ENCODE results near the gene BPIFA3. TPM values are rescaled to one million over a fixed set of nuclear protein-coding genes. Genes with fewer than 3 reads are reported as not detected.

Gene BPIFA3
- total RNA-seq, 1 experiment from 2014 or later, result not detected

DNA sequence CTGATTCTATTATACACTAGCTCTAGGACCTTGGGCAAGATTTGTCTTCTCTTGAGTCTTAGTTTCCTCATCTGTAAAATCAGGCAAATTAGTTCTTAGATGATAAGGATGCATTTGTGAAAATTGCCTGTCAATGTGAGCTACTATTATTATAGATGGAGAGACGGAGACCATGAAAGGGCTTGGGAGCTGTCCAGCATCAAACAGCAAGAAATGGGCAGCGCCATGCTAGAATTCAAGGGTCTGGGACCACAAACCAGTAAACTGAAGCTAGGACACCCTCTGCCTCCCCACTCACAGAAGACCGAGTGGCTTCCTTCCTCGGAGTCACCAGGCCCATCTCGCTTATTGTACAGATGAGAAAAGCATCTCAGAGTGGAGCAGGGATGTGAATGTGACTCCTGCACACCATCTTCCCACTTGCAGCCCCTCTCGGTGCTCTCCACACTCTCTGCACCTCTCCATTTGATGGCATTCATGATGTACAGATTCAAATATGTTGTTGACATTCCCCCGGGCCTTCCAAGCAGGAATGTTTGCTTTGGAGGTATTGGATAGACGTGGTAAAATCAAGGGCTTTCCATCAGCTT, 24.1 kb upstream of the BPIFA3 start (continued):
- TF ChIP-seq, protein P1, sequence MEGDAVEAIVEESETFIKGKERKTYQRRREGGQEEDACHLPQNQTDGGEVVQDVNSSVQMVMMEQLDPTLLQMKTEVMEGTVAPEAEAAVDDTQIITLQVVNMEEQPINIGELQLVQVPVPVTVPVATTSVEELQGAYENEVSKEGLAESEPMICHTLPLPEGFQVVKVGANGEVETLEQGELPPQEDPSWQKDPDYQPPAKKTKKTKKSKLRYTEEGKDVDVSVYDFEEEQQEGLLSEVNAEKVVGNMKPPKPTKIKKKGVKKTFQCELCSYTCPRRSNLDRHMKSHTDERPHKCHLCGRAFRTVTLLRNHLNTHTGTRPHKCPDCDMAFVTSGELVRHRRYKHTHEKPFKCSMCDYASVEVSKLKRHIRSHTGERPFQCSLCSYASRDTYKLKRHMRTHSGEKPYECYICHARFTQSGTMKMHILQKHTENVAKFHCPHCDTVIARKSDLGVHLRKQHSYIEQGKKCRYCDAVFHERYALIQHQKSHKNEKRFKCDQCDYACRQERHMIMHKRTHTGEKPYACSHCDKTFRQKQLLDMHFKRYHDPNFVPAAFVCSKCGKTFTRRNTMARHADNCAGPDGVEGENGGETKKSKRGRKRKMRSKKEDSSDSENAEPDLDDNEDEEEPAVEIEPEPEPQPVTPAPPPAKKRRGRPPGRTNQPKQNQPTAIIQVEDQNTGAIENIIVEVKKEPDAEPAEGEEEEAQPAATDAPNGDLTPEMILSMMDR (IDR thresholded peaks at IDR 0.05 in 2 of 3, conservative IDR thresholded peaks at IDR 0.05 in 1 of 3; ENCODE audit: borderline replicate concordance in 1 of 3, insufficient read depth in 1 of 3, low read depth in 2 of 3, low read length in 2 of 3), result no peak
- TF ChIP-seq, protein P2, sequence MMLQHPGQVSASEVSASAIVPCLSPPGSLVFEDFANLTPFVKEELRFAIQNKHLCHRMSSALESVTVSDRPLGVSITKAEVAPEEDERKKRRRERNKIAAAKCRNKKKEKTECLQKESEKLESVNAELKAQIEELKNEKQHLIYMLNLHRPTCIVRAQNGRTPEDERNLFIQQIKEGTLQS (IDR thresholded peaks at IDR 0.05), result no peak
- TF ChIP-seq CEBPB (IDR thresholded peaks at IDR 0.05; ENCODE audit: low read depth), result no peak

DNA sequence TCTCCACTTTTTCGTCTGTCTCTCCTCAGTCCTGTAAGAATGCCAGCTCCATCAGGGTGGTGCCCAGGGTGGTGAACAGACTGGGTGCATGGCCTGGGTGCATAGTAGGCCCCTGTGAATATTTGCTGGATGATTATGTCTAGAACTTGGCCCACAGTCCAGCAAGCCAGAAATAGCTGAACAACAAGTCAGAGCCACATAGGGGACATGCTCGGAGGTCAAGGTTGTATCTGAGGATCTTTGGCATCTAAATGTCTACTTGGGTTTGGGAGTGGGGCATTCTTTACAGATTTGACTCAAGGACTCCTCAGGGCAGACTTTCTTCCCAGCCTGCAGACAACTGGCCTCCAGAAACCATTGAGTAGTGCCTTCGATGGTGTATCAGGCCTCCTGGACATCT, 18.1 kb upstream of the BPIFA3 start:
- Histone ChIP-seq H3K4me2 (ENCODE audit: low read length) (no peak overlapping the region), H3K79me2 (ENCODE audit: insufficient read depth, low read length) (no peaks in the 10 kb centered on the region), H3K4me3 (replicated peaks in 1 of 2; ENCODE audit: low read depth in 1 of 2, low read length in 2 of 2) (no peak overlapping the region), H4K20me1 (ENCODE audit: insufficient read depth) (no peaks in the 10 kb centered on the region), H2AFZ (ENCODE audit: low read depth, low read length, poor library complexity, severe bottlenecking) (no peak overlapping the region), H3K9me3 (ENCODE audit: control insufficient read depth in 1 of 2, insufficient read depth in 1 of 2, low read depth in 1 of 2, low read length in 2 of 2) (no peaks in the 10 kb centered on the region), H3K9ac (ENCODE audit: low read length) (no peak overlapping the region), H3K36me3 (ENCODE audit: control insufficient read depth in 1 of 2, insufficient read depth in 2 of 2, low read length in 2 of 2) (no peaks in the 10 kb centered on the region), H3K9me2 (ENCODE audit: insufficient read depth) (no peaks in the 10 kb centered on the region), H3K27me3 (ENCODE audit: insufficient read depth, low read length) (peaks cover 89% of the 10 kb centered on the region), H3K27ac (ENCODE audit: low read depth, low read length) (no peak overlapping the region), H3K4me1 (ENCODE audit: control insufficient read depth in 1 of 2, insufficient read depth in 2 of 2, low read length in 2 of 2) (no peaks in the 10 kb centered on the region)
- ATAC-seq, result no peak
- ChIA-PET RAD21 (ENCODE audit: low non-redundant PET in 1 of 2, low total read pairs in 2 of 2, uncharacterized antibody in 2 of 2, unreplicated experiment in 2 of 2) (no interaction called here), CTCF (no interaction called here), POLR2A (no interaction called here)
- DNase-seq (ENCODE audit: low read depth, low spot score), result no peak
- no TSS peak for BruUV-seq (replicated peaks)
- intact Hi-C loops (cut with micrococcal nuclease), result no loop called here
- TF ChIP-seq RAD21 (IDR thresholded peaks at IDR 0.05; ENCODE audit: low read depth) (no peak), POLR2A (IDR thresholded peaks at IDR 0.05; ENCODE audit: borderline replicate concordance, extremely low read depth, insufficient read depth, insufficient read length) (no peak), SIN3A (IDR thresholded peaks at IDR 0.05; ENCODE audit: low read depth) (no peak), ZFX (IDR thresholded peaks at IDR 0.05) (no peak), YY1 (IDR thresholded peaks at IDR 0.05; ENCODE audit: extremely low read depth, insufficient replicate concordance, low read depth, low read length) (no peak), ZNF274 (IDR thresholded peaks at IDR 0.05; ENCODE audit: low read depth, low read length) (no peak), ELF1 (IDR thresholded peaks at IDR 0.05; ENCODE audit: borderline replicate concordance, low read depth) (no peak), SRF (IDR thresholded peaks at IDR 0.05; ENCODE audit: low read depth) (no peak)
- TF ChIP-seq, protein P3, sequence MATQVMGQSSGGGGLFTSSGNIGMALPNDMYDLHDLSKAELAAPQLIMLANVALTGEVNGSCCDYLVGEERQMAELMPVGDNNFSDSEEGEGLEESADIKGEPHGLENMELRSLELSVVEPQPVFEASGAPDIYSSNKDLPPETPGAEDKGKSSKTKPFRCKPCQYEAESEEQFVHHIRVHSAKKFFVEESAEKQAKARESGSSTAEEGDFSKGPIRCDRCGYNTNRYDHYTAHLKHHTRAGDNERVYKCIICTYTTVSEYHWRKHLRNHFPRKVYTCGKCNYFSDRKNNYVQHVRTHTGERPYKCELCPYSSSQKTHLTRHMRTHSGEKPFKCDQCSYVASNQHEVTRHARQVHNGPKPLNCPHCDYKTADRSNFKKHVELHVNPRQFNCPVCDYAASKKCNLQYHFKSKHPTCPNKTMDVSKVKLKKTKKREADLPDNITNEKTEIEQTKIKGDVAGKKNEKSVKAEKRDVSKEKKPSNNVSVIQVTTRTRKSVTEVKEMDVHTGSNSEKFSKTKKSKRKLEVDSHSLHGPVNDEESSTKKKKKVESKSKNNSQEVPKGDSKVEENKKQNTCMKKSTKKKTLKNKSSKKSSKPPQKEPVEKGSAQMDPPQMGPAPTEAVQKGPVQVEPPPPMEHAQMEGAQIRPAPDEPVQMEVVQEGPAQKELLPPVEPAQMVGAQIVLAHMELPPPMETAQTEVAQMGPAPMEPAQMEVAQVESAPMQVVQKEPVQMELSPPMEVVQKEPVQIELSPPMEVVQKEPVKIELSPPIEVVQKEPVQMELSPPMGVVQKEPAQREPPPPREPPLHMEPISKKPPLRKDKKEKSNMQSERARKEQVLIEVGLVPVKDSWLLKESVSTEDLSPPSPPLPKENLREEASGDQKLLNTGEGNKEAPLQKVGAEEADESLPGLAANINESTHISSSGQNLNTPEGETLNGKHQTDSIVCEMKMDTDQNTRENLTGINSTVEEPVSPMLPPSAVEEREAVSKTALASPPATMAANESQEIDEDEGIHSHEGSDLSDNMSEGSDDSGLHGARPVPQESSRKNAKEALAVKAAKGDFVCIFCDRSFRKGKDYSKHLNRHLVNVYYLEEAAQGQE (IDR thresholded peaks at IDR 0.05; ENCODE audit: low read depth), result no peak
- TF ChIP-seq, protein P1 (IDR thresholded peaks at IDR 0.05 in 2 of 3, conservative IDR thresholded peaks at IDR 0.05 in 1 of 3; ENCODE audit: borderline replicate concordance in 1 of 3, insufficient read depth in 1 of 3, low read depth in 2 of 3, low read length in 2 of 3), result no peak
- TF ChIP-seq, protein P2 (IDR thresholded peaks at IDR 0.05), result no peak
- TF ChIP-seq, protein P4, sequence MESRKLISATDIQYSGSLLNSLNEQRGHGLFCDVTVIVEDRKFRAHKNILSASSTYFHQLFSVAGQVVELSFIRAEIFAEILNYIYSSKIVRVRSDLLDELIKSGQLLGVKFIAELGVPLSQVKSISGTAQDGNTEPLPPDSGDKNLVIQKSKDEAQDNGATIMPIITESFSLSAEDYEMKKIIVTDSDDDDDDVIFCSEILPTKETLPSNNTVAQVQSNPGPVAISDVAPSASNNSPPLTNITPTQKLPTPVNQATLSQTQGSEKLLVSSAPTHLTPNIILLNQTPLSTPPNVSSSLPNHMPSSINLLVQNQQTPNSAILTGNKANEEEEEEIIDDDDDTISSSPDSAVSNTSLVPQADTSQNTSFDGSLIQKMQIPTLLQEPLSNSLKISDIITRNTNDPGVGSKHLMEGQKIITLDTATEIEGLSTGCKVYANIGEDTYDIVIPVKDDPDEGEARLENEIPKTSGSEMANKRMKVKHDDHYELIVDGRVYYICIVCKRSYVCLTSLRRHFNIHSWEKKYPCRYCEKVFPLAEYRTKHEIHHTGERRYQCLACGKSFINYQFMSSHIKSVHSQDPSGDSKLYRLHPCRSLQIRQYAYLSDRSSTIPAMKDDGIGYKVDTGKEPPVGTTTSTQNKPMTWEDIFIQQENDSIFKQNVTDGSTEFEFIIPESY (IDR thresholded peaks at IDR 0.05; ENCODE audit: extremely low read depth, insufficient replicate concordance, low read length), result no peak

All from HCT116 (cell line).